Hippocampal formation (tissue), 2 donors: ENCODE measurements around the gene CGB1.
"Not testable (repeated sequence)": the region's sequence is repeated elsewhere in the genome, so short reads cannot be mapped to it uniquely, and the experiment has no call there.

Experiments used
- DNase-seq, 2 donors: peaks; one replicate each; lab custom pipeline; 2025; lab: John Stamatoyannopoulos, UW

The CGB1 gene

GRCh38 chr19:49058562-49058961, 21.9 kb upstream of the CGB1 start:
- no peak for DNase-seq

GRCh38 chr19:49057636-49058234, 21.0 kb upstream of the CGB1 start, which contains the start of gene CGB7:
TSS of gene CGB7 (minus strand) at chr19:49057749. CDS start at chr19:49055375, 2,374 bp downstream.
- DNase-seq: peak in 1 of 2 donors; percentile 7

GRCh38 chr19:49056902-49057596, 20.4 kb upstream of the CGB1 start:
- not testable (repeated sequence) for DNase-seq

- DNase-seq: peak in 1 of 2 donors; percentile 18
Observed at GRCh38 chr19:49056101-49056901, 19.6 kb upstream of the CGB1 start.

GRCh38 chr19:49050376-49051033, 13.8 kb upstream of the CGB1 start:
- not testable (repeated sequence) for DNase-seq

GRCh38 chr19:49049834-49050233, 13.1 kb upstream of the CGB1 start:
- not testable (repeated sequence) for DNase-seq

- DNase-seq: not testable (repeated sequence)
Observed at GRCh38 chr19:49049011-49049410, 12.3 kb upstream of the CGB1 start, which contains the start of gene CGB8. TSS of gene CGB8 (minus strand) at chr19:49049111. CDS start at chr19:49048739, 372 bp downstream.

GRCh38 chr19:49043548-49043947, 6.9 kb upstream of the CGB1 start, which contains the start of gene CGB5:
TSS of gene CGB5 (plus strand) at chr19:49043848. CDS start at chr19:49044210, 362 bp downstream.
- DNase-seq: not testable (repeated sequence)

- not testable (repeated sequence) for DNase-seq
Observed at GRCh38 chr19:49042666-49043065, 6.0 kb upstream of the CGB1 start.

GRCh38 chr19:49042177-49042576, 5.5 kb upstream of the CGB1 start:
- DNase-seq: no peak

GRCh38 chr19:49039736-49040135, 3.0 kb upstream of the CGB1 start:
- not testable (repeated sequence) for DNase-seq

GRCh38 chr19:49038557-49039276, 2.0 kb upstream of the CGB1 start:
- not testable (repeated sequence) for DNase-seq

GRCh38 chr19:49038111-49038510, 1.4 kb upstream of the CGB1 start:
- not testable (repeated sequence) for DNase-seq

GRCh38 chr19:49031642-49032301, 4.9 kb downstream of the CGB1 start, which contains the start of gene CGB2:
TSS of gene CGB2 (plus strand) at chr19:49031890. CDS start at chr19:49032096, 206 bp downstream.
- DNase-seq: not testable (repeated sequence)

GRCh38 chr19:49030323-49030722, 6.4 kb downstream of the CGB1 start:
- DNase-seq: not testable (repeated sequence)

- DNase-seq: not testable (repeated sequence)
Observed at GRCh38 chr19:49029749-49030148, 6.9 kb downstream of the CGB1 start.

GRCh38 chr19:49028686-49029085, 8.0 kb downstream of the CGB1 start:
- DNase-seq: not testable (repeated sequence)

GRCh38 chr19:49025599-49025998, 11.1 kb downstream of the CGB1 start:
- DNase-seq: not testable (repeated sequence)

GRCh38 chr19:49025088-49025487, 11.6 kb downstream of the CGB1 start:
- not testable (repeated sequence) for DNase-seq

GRCh38 chr19:49024233-49024632, 12.5 kb downstream of the CGB1 start, which contains the start of gene CGB3:
TSS of gene CGB3 (minus strand) at chr19:49024333. CDS start at chr19:49023971, 362 bp downstream.
- not testable (repeated sequence) for DNase-seq
